ENCODE results near the gene RAB41. TPM values are rescaled to one million over a fixed set of nuclear protein-coding genes. Genes with fewer than 3 reads are reported as not detected.
"Not testable (repeated sequence)": the region's sequence is repeated elsewhere in the genome, so short reads cannot be mapped to it uniquely, and the experiment has no call there.

The RAB41 gene
- polyA plus RNA-seq (2011; rRNA removed) (not detected in 2 replicates), polyA minus RNA-seq (2011; rRNA and poly(A)+ RNA removed) (not detected in 2 replicates)

DNA sequence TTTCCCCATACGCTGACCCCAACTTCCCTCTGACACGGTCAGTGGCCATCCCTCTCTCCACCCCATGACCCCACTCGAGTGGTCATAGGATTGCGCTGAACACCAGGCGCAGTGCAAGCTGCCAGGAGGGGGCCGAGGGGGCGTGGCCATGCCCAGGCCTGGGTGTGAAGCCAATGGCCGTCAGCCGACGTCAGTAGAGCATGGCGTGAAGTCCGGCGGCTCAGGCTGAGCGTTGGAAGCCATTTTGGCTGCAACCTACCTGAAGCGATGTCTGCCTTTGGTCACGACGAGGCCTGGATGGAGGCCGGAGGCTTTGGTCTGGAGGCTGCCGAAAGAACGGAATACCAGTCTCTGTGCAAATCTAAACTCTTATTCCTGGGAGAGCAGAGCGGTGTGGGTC lies at the start of gene RAB41:
Gene RAB41 (plus strand): TSS at position 222 of the 400 bp plus-strand sequence. CDS start 46 bp downstream, at position 268.
- no peak within 1 kb of the TSS for H3K4me3 ChIP-seq (ENCODE audit: low read depth, low read length)
- ChIA-PET POLR2A (no interaction called here), CTCF (no interaction called here)
- H3K9me3 ChIP-seq (ENCODE audit: control insufficient read depth, insufficient read depth, low read length), result no peaks in the 10 kb centered on the region
- H3K27ac ChIP-seq (ENCODE audit: low read depth, low read length), result no peak within 1 kb of the TSS
- DNase-seq (ENCODE audit: low read depth, low spot score), result no peak
- H3K27me3 ChIP-seq (ENCODE audit: control insufficient read depth, insufficient read depth, low read length), result no peaks in the 10 kb centered on the region
- TF ChIP-seq, protein P1, sequence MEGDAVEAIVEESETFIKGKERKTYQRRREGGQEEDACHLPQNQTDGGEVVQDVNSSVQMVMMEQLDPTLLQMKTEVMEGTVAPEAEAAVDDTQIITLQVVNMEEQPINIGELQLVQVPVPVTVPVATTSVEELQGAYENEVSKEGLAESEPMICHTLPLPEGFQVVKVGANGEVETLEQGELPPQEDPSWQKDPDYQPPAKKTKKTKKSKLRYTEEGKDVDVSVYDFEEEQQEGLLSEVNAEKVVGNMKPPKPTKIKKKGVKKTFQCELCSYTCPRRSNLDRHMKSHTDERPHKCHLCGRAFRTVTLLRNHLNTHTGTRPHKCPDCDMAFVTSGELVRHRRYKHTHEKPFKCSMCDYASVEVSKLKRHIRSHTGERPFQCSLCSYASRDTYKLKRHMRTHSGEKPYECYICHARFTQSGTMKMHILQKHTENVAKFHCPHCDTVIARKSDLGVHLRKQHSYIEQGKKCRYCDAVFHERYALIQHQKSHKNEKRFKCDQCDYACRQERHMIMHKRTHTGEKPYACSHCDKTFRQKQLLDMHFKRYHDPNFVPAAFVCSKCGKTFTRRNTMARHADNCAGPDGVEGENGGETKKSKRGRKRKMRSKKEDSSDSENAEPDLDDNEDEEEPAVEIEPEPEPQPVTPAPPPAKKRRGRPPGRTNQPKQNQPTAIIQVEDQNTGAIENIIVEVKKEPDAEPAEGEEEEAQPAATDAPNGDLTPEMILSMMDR (IDR thresholded peaks at IDR 0.05; ENCODE audit: low read depth, low read length), result no peak

DNA sequence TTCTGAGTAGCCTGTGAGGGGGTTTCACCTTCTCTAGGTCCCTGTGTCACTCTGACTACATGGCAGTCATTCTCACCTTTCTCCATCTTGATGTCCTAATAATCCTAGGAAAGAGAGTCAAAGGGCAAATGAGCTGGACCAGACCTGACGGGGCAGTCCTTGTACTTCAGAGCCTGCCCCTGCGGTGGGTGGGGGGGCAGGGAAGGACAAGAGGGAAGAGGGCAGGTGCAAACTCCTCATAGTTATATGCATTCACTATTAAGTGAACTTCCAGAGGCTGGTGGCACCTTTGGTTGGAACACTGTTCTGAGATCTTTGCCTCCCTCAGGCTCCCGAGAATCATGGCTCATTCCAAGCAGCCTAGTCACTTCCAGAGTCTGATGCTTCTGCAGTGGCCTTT lies 47.6 kb upstream of the RAB41 start, which contains the start of gene AWAT1:
Gene AWAT1 (plus strand): TSS at position 301 of the 400 bp plus-strand sequence. CDS start 41 bp downstream, at position 342.
- no peaks in the 10 kb centered on the region for H3K9me3 ChIP-seq (ENCODE audit: control insufficient read depth, insufficient read depth, low read length)
- POLR2A ChIA-PET, result no interaction called here
- no peaks in the 10 kb centered on the region for H3K27me3 ChIP-seq (ENCODE audit: control insufficient read depth, insufficient read depth, low read length)
- TF ChIP-seq, protein P1 (IDR thresholded peaks at IDR 0.05; ENCODE audit: low read depth, low read length), result no peak
- DNase-seq (ENCODE audit: low read depth, low spot score), result no peak
- H3K4me3 ChIP-seq (ENCODE audit: low read depth, low read length), result no peak within 1 kb of the TSS
- H3K27ac ChIP-seq (ENCODE audit: low read depth, low read length), result no peak within 1 kb of the TSS
- CTCF ChIA-PET, result no interaction called here

DNA sequence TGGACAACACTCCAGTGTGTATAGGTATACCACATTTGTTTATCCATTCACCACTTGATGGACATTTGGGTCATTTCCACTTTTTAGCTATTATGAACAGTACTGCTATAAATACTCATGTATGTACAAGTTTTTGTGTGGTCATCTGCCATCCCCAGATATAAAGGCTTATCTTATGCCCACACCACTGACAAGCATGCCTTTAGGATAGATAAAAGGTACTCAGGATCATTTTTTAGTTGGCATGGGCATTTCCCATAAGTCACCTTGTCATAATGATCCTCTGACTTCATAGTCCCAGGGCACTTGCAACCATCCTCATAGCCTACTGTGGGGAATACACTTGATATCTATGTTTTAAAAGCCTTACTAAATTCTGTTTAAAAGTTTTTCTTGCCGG lies 41.2 kb upstream of the RAB41 start:
- CTCF ChIA-PET, result no interaction called here
- H3K27me3 ChIP-seq (ENCODE audit: control insufficient read depth, insufficient read depth, low read length), result no peaks in the 10 kb centered on the region
- POLR2A ChIA-PET, result no interaction called here
- no peaks in the 10 kb centered on the region for H3K9me3 ChIP-seq (ENCODE audit: control insufficient read depth, insufficient read depth, low read length)
- no peak overlapping the region for H3K27ac ChIP-seq (ENCODE audit: low read depth, low read length)
- DNase-seq (ENCODE audit: low read depth, low spot score), result no peak
- no peak overlapping the region for H3K4me3 ChIP-seq (ENCODE audit: low read depth, low read length)
- TF ChIP-seq, protein P1 (IDR thresholded peaks at IDR 0.05; ENCODE audit: low read depth, low read length), result no peak

DNA sequence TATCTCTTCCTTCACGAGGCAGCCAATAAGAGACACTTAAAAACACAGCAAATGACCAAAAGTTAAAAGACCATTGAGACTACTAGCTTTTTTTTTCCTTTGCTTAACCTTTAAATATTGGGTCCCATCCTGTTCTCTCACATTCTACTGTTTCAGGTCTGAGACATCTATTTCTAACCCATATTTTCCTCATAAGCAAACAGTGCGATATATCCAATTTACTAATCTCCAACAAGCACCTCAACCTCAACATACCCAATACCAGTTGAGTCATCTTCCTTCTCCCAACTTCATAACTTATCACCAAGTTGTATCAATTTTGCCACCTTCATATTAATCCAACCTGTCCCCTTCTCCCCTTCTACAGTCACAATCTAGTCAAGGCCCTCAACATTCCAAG lies 40.5 kb upstream of the RAB41 start:
- ChIA-PET CTCF (no interaction called here), POLR2A (no interaction called here)
- Histone ChIP-seq H3K9me3 (ENCODE audit: control insufficient read depth, insufficient read depth, low read length) (no peaks in the 10 kb centered on the region), H3K27ac (ENCODE audit: low read depth, low read length) (no peak overlapping the region), H3K4me3 (ENCODE audit: low read depth, low read length) (no peak overlapping the region), H3K27me3 (ENCODE audit: control insufficient read depth, insufficient read depth, low read length) (no peaks in the 10 kb centered on the region)
- TF ChIP-seq, protein P1 (IDR thresholded peaks at IDR 0.05; ENCODE audit: low read depth, low read length), result no peak
- no peak for DNase-seq (ENCODE audit: low read depth, low spot score)

DNA sequence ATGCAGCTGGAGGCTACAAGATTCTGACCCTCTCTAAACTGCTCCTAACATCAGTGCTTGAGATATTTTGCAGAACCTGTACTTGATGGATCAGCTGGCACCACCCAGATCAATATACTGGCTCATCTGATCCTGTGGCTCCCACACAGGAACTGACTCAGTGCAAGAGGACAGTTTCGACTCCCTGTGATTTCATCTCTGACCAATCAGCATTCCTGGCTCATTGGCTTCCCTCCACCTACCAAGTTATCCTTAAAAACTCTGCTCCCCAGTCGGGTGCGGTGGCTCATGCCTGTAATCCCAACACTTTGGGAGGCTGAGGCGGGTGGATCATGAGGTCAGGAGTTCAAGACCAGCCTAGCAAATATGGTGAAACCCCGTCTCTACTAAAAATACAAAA lies 38.4 kb upstream of the RAB41 start:
- H3K9me3 ChIP-seq (ENCODE audit: control insufficient read depth, insufficient read depth, low read length); H3K27ac ChIP-seq (ENCODE audit: low read depth, low read length); CTCF ChIA-PET; H3K27me3 ChIP-seq (ENCODE audit: control insufficient read depth, insufficient read depth, low read length); POLR2A ChIA-PET; DNase-seq (ENCODE audit: low read depth, low spot score); H3K4me3 ChIP-seq (ENCODE audit: low read depth, low read length): not testable (repeated sequence)

DNA sequence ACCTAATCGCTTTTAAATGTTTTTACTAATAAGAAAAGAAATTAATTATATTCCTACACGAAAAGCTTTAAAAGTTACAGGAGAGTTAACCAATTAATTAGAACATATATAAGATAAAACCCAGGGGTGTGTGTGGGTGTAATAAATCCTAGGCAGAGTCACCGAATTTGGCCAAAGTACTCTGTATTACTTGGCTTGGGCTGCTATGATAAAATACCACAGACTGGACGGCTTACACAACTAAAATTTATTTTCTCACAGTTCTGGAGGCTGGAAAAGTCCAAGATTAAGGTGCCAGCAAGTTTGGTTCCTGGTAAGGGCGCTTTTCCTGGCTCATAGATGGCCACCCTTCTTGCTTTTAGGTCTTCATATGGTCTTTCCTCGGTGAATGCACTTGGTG lies 37.1 kb upstream of the RAB41 start:
- DNase-seq (ENCODE audit: low read depth, low spot score), result no peak
- TF ChIP-seq, protein P1 (IDR thresholded peaks at IDR 0.05; ENCODE audit: low read depth, low read length), result no peak
- Histone ChIP-seq H3K27me3 (ENCODE audit: control insufficient read depth, insufficient read depth, low read length) (no peaks in the 10 kb centered on the region), H3K9me3 (ENCODE audit: control insufficient read depth, insufficient read depth, low read length) (no peaks in the 10 kb centered on the region), H3K4me3 (ENCODE audit: low read depth, low read length) (no peak overlapping the region), H3K27ac (ENCODE audit: low read depth, low read length) (no peak overlapping the region)
- ChIA-PET CTCF (no interaction called here), POLR2A (no interaction called here)

Measured in AG04450 (cell line).